GM18907 (cell line): ENCODE data around the gene CREBL2.
"Not testable (repeated sequence)": the region's sequence is repeated elsewhere in the genome, so short reads cannot be mapped to it uniquely, and the experiment has no call there.

Experiments used
- ATAC-seq: cut with Tn5 transposase; IDR thresholded peaks from one replicate; pipeline ENCODE4 v1.9.1; 2021; ENCODE audit warnings: mild to moderate bottlenecking, moderate library complexity; ENCODE audit not compliant: unreplicated experiment

CREBL2 gene

DNA sequence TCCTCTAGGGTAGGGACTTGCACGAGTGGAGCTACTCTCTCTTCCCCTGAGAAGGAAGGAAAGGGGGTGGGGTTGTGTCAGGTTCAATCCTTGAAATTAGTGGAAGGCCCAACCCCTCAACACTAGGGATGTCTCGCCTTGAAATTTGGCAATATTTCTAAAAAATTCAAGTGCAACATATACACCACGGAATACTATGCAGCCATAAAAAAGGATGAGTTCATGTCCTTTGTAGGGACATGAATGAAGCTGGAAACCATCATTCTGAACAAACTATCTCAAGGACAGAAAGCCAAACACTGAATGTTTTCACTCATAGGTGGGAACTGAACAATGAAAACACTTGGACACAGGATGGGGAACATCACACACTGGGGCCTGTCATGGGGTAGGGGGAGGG lies 15.1 kb upstream of the CREBL2 start:
- not testable (repeated sequence) for ATAC-seq

DNA sequence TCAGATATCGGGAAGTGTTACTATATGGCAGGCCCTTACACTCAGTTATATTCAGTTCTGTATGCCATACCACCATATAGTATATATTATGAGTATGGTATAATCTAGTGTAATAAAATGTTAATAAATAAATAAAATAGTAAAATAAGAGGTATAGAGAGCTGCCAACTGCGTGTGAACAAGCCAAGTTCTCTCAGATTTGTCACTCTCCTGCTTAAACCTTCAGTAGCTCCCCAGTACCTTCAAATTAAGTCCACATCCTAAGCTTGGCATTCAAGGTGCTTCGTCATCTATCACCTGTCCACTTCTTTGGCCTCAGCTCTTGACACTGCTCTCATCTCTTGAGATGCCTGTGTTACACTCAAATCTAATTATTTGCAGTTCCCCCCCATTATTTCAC lies 12.8 kb upstream of the CREBL2 start:
- ATAC-seq = no peak

DNA sequence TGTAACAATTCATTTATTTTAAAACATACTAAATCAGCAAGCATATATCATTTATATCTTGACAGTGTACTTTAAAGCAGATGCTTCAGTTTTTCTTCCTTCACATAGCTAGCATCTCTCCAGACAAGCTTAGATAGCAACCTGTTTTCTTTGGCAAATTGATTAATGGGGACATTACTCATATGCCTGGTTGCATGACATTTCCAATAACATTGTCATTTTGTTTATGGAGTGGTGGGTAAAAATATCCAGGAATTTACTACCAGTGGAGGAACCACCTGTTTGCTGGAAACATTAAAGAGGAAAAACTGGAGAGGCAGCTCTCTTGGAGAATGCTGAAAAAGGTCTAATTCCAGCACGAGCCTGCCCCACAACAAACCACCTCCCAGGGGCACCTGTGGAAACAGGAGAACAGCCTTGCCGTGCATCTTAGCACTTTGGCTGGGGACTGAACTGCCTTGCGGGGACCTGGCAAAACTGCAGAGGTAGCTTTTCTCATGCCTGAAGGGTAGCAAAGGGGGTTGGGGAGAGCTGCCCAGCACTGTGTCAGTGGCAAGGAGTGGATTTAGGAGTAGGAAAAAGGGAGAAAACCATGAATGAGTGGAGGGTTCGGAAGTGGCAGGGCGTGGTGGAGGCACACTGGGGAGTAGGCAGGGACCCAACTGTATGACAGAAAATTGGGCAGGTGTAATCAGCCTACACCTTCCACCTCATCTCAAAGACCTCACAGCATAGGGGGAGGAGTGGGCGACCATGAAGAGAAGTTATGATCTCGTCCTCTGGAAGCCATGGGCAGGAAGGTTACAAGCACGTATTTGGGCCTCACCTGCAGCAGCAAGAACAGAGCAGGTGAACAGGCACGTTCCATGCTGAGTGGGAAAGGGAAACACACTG lies 11.7 kb upstream of the CREBL2 start:
- ATAC-seq = no peak

DNA sequence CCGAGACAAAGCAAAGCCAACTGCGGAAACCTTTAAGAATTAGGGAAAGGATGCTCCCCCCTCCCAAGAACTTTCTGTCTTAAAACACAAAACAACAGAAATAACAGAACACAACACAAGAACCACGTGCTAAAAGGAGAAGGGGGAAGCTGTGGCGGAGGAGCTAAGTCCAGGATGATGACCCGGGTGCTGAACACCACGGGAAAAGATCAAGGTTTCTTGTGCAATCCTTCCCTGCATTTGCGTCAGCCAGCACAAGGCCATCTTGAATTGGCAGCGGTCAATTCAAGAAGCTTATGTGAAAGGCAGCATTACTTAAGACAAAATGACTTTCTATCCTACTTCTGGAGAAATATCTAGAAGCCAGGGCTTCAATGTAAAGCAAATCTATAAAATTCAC lies 11.0 kb upstream of the CREBL2 start:
- ATAC-seq = no peak

DNA sequence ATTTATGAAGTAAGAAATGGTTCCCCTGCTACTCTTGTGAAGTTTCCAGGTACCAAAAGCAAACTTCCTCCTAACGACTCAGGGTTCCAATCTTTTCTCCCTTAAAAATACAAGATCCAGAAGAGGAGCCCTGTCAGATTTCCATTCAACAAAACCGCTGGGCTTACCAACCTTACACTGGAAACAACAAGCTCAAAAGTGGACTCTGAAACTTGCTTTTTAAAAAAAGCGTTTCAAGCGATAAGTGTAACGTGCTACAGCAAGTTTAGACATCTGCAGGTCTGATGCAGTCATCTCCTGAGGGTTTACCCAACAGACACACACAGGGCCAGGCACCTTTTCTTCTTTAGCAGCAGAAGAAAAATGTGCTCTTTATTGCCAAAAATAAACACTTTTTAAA lies 6.9 kb upstream of the CREBL2 start:
- ATAC-seq = no peak

DNA sequence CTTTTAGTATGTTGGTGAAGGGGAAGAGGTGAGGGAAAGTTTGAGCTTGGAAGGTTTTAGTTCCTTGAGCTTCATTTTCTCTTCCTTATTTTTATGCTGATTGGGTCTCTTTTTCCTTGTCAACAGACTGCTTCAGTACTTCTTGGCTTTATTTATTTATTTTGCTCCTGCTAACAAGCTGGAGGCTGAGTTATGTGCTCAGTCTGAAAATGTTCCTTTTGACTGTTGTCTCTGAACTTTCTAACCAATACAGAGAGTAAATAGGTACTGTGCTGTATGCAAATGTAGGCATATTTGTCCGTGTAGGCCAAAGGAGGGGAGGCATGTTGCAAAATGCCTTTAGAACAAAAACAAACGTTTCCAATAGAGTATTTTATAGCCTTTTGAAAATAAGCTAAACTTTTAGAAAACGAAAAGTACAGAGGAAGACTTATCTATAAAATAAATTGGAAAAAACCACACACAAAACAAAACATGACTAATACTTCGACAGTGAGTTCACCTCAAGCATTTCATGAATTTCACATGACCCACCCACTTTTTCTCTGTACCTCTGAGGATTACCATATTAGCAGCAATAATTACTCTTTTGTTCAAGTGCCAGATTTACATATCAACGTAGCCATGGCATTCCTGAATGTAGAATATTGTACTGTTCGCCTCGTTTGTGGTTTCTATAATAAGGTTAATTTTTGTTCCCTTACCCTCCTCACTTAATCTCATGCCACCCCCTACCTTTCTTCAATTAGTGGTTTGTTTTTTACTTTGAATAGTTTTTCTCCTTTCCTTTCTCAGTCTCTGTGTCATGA lies 4.7 kb upstream of the CREBL2 start:
- ATAC-seq = no peak

DNA sequence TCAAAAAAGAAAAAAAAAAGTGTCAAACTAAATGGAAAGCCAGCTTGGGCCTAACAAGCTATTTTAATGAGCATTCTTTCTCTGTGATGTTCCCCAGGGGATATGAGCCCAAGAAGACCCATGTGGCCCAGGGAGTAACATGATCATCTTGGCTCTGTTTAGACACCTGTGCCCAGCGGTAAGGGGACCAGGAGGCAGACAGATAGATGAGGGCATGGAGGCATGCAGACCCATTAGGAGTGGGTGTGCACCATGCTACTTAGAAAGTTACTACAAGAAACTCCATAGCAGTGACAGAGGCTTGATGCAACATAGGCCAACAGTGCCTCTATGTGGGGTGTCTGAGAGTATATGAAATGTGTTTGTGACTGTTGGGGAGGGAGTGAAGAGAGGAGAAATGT lies 3.1 kb upstream of the CREBL2 start:
- no peak for ATAC-seq

DNA sequence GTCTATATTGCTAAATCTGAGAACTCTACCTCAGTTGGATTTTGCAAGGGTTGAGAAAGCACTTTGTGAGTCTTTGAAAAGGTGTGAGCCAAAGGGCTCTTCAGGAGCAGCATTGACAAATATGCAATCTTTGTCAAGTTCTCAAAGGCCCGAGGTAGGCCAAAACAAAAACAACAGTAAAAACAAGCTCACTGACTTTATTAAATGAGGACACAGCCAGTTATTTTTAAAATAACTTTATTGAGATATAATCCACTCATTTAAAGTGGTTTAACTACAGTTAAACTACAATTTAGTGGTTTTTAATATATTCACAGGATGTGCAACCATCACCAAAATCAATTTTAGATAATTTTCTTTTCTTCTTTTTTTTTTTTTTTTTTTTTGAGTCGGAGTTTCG lies 2.0 kb upstream of the CREBL2 start:
- no peak for ATAC-seq

DNA sequence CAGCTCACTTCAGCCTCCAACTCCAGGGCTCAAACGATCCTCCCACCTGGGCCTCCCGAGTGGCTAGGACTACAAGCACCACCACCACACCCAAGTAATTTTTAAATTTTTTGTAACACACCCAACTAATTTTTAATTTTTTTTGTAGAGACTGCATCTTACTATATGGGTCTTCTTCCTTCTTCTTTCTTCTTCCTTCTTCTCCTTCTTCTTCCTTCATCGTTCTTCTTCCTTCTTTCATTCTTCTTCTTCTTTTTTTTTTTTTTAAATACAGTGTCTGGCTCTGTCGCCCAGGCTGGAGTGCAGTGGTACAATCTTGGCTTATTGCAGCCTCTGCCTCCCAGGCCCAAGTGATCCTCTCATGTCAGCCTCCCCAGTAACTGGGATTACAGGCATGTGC lies 965 bp upstream of the CREBL2 start:
- ATAC-seq = no peak

DNA sequence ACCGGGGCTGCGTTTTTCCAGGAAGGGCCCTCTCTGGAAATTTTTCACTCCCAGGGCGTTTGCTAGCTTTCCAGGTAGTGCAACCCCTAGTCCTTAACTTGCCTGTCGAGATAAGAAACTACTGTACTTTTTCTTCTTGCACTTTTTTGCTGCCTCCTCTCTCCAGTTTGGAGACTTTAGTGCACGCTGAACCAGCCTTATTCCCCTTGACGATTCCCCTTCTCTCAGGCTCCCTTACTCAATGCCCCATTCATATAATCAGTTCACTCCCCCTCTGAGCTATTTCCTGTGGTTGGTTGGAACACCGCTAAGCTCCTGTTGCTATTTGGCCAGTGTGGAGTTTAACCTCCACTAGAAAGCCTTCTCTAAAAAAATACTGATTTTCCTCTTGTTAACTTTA lies 682 bp downstream of the CREBL2 start:
- no peak for ATAC-seq

DNA sequence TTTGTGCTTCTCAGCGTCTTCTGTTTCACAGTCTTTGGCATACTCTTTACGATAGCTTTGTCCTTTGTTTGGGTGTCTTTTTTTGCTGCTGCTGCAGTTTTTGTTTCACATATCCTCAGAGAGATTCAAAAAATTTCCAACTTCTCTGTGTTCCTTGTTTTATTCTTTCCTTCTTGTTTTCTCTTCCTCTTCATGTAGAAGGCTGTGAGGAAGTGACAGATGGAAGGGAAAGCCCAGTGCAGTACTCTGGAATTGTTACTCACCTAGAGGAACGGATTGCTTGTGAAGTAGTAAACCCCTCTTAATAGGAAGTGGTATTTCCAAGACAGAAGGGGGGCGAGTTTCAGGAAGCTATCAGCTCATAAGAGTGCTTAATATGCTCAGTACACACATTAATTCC lies 1.7 kb downstream of the CREBL2 start:
- ATAC-seq = no peak

DNA sequence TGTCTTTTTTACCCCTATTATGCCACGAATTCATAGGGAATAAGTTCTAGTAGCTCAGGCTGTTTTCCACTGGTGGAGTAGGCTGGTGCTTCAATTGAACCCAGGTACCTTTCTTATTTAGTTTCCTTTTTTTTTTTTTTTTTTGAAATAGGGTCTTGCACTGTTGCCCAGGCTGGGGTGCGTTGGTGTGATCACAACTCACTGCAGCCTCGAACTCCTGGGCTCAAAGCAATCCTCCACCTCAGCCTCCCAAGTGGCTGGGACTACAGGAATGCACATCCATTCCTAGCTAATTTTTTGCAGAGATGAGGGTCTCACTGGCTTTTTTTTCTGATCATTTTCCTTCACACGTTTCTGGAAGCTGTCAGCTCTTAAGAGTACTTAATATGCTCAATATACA lies 2.7 kb downstream of the CREBL2 start:
- no peak for ATAC-seq

DNA sequence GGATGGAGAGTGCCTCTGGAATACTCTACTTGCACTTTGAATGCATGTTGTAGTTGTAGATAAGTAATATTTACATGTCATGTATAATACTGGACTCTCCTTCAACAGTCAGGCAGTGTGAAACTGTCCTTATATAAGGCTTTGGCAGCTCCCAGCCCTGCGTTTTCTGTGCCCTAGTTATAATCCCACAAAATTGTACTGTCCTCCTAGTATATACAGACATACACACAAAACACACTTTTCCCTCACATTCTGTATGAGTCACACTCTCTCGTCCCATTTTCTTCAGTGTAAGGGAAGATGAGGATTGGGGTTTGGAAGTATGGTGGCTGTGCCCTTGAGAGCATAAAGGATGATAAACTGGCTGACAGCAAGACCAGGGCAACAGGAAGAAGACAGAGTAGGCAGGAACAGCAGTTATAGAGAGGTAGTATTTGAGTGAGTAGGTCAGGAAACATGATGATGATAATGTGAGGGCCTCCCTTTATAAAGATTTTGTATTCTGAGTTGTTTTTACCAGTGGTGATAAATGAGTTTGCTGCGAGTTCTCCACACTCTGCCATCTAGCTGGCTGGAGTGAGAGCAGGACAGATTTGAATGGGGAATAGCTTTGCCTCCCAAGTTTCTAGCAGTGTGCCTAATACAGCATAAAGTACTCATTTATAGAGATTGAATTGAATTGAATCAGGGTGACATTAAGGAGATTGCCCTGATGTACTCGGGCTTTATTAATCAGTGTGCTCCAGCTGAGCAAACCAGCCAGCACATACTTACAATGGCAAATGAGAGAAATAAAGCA lies 5.0 kb downstream of the CREBL2 start:
- no peak for ATAC-seq

DNA sequence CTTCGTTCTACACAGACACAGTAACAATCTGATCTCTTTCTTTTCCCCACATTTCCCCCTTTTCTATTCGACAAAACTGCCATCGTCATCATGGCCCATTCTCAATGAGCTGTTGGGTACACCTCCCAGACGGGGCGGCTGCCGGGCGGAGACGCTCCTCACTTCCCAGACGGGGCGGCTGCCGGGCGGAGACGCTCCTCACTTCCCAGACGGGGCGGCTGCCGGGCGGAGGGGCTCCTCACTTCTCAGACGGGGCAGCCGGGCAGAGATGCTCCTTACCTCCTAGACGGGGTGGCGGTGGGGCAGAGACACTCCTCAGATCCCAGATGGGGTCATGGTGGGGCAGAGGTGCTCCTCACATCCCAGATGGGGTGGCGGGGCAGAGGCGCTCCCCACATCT lies 6.4 kb downstream of the CREBL2 start:
- not testable (repeated sequence) for ATAC-seq

DNA sequence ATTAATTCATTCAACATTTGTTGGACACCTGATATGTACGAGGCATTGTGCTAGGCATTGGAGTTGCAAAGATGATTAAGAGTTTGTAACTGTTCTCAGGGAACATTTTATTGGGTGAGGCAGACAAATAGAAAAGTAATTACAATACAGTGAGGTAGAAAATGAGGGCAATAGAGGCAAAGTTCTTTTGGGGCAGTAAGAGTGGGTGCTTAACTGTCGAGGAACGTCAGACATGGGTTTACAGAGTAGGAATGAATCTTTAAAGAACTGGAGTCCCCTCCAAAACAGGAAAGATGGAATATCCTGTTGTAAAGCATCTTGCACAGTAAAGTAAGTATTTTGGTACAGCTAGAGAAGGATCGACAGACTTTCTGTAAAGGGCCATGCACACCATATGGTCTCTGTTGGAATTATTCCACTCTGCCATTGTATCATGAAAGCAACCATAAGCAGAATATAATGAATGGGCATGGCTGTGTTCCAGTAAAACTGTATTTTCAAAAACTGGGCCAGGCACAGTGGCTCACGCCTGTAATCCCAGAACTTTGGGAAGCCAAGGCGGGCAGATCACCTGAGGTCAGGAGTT lies 9.1 kb downstream of the CREBL2 start:
- ATAC-seq = no peak

DNA sequence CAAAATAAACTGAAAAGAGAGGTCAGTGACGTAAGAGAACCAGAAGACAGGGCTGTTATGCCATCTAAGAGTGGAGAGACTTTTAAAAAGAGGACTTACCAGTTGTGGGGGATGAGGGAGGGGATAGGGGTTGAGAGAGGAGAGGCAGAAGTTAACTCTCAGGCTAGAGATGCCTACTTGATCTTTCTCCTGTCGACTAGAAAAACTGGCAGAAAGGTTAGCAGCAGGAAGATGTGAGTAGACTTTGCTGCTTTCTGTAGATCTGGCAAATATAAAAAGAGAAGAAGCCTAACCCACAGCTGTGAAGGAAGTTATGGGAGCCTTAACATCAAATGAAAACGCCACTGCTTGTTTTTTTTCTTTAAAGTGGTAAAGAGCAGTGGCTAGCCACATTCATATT lies 10.7 kb downstream of the CREBL2 start:
- no peak for ATAC-seq

DNA sequence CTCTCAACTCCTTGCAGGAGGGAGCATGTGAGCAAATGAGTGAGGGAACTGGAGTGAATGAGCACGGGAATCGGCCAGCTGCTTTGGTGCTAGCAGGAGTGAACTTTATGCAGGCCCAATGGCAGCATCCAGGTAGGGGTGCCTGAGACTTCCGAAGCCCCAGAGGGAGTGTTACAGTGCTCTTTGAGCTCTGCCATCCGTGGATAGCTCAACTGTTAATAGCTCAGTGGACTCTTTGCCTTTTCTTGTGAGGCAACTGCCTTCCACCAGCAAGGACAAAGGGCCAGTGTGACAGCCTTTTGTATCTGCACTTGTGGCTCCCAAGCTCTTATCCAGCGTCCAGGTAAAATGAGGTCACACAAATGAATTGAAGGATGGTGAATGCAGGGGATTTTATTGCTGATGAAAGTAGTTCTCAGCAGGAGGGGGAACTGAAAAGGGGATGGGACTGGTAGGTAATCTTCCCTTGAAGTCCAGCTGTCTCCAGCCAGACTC lies 12.9 kb downstream of the CREBL2 start:
- no peak for ATAC-seq

DNA sequence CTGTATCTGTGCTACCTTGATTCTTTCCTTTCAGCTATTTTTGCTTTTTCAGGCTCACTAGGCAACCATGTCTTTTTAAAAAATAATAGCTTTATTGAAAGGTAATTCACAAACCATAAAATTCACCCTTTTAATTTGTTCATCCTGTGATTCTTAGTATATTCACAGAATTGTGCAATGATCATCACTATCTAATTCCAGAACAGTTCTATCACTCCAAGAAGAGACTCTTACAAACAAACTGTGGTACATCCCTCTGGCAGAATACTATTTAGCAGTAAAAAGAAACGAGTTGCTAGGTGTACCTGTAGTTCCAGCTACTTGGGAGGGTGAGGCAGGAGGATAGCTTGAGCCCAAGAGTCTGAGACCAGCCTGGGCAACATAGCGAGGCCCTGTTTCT lies 14.8 kb downstream of the CREBL2 start:
- ATAC-seq = no peak

DNA sequence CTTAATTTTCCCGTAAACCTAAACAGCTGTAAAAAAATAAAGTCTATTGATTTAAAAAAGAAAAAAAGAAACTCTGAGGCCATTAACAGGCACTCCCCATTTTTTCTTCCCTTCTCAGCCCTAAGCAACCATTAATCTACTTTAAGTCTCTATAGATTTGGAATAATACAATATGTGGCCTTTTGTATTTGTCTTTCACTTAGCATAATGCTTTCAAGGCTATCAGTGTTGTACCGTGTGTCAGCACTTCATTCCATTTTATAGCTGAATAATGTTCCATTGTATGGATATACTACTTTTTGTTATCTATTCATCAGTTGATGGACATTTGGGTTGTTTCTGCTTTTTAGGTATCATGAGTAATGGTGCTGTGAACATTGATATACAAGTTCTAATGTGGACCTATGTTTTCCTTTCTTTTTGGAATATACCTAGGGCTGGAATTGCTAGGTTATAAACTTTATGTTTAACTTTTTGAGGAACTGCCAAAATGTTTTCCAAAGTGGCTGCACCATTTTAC lies 15.7 kb downstream of the CREBL2 start:
- ATAC-seq = no peak

DNA sequence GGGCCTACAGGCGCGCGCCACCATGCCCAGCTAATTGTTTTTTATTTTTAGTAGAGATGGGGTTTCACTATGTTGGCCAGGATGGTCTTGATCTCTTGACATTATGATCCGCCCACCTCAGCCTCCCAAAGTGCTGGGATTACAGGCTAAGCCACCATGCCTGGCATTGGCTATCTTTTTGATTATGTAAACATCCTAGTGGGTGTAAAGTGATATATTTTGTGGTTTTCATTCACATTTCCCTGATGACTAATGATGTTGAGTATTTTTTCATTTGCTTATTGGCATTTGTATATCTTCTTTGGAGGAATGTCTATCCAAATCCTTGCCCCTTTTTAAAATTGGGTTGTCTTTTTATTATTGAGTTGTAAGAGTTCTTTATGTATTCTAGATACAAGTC lies 16.3 kb downstream of the CREBL2 start:
- no peak for ATAC-seq

DNA sequence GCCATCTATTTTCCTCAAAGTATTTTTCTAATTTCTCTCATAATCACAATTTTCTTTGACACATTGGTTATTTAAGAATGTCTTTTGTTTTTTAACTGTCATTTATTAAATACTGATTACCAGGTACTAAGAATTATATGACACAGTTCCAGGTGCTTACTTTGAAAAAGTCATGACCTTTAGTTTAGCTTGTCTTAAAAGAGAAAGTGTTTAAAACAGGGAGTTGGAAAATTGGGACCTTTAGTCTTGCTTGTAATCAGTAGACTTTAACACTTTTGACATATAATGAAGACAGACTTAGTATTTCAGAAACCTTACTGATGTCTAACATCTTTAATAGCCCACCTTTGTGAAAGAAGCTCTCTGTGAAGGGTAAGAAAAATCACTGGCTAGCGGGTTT lies 19.2 kb downstream of the CREBL2 start:
- ATAC-seq = no peak
